ENCODE measurements around the gene DMAP1. TPM values are rescaled to one million over a fixed set of nuclear protein-coding genes. Genes with fewer than 3 reads are reported as not detected.

DMAP1 gene
- total and polyA plus RNA-seq, 9 of the 15 experiments (the other 6 are each of a cell fraction or from before 2014, with no cell fraction given) = 1.5 to 51.2 (median 30.3) TPM

DNA sequence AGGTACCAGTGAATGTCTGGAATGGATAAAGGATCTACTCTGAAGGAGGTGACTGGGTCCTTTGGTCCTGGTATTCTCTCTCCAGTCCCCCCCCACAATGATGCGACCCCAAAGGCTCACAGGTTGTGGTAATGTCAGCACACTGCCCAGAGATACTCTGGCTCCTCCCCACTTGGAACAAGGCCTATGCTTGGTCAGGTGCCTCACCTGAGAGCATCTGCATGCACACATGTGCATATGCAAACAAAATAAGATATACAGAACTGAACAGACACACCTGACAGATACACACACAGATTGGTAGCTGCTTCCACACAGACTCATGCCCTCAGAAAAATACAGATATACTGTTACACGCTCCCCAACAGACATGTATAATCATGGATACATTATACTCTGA lies 33.5 kb downstream of the DMAP1 start:
- DNase-seq (ENCODE audit: extremely low read depth in 1 of 4, low spot score in 3 of 4) = no peak
- 82% methylated on average over 2 of the region's 2 CpGs for WGBS (ENCODE audit: insufficient coverage, low coverage, missing lambda C conversion rate)
- intact Hi-C loops (cut with micrococcal nuclease) (no loop called here), in situ Hi-C loops (cut with MboI) (no loop called here)
- Histone ChIP-seq H3K9ac (ENCODE audit: insufficient read depth in 1 of 2, low read depth in 2 of 2, low read length in 2 of 2) (no peak overlapping the region), H3K36me3 (ENCODE audit: control insufficient read depth, insufficient read depth, low read length) (peaks cover 14% of the 10 kb centered on the region; the same call in 2 of the 3 replicates), H3K79me2 (ENCODE audit: control insufficient read depth, insufficient read depth, low read length) (no peaks in the 10 kb centered on the region), H3K27ac (ENCODE audit: extremely low read depth, low read depth, low read length) (no peak overlapping the region), H3K4me2 (ENCODE audit: insufficient read depth, low read length) (no peak overlapping the region), H3K4me3 (no peak overlapping the region), H4K20me1 (replicated peaks; ENCODE audit: control insufficient read depth, insufficient read depth, low read length) (peaks cover 20% of the 10 kb centered on the region), H3K27me3 (ENCODE audit: control insufficient read depth in 2 of 2, insufficient read depth in 2 of 2, low read length in 2 of 2) (no peaks in the 10 kb centered on the region), H3K9me3 (replicated peaks; ENCODE audit: control insufficient read depth, insufficient read depth, low read depth, low read length) (no peaks in the 10 kb centered on the region), H2AFZ (ENCODE audit: low read depth, low read length) (no peak overlapping the region), H3K4me1 (replicated peaks in 1 of 2; ENCODE audit: control insufficient read depth in 2 of 2, insufficient read depth in 2 of 2, low read length in 2 of 2) (peaks cover 1 to 13% of the 10 kb centered on the region in 2 experiments; a peak in 3 of 5 replicates), H3K9me1 (ENCODE audit: control insufficient read depth, insufficient read depth, low read length) (peaks cover under 1% of the 10 kb centered on the region)
- no peak for ATAC-seq
- FAIRE-seq = no peak
- no TSS peak for BruUV-seq (replicated peaks)
- POLR2A ChIA-PET = interaction anchor here (0.5 to 0.9 kb wide), 3 partner anchors 9 to 255 kb away, joined by 3 to 4 read pairs (median 3); no protein-coding TSS in a partner anchor
- CTCF ChIA-PET (ENCODE audit: low intra/inter-chr PET ratio) = no interaction called here
- TF ChIP-seq NELFE (IDR thresholded peaks at IDR 0.05; ENCODE audit: insufficient read depth, insufficient read length) = no peak
- no peak for TF ChIP-seq ZNF316 (IDR thresholded peaks at IDR 0.05)
- no peak for TF ChIP-seq TAF1 (IDR thresholded peaks at IDR 0.05; ENCODE audit: control insufficient read depth, extremely low read depth, insufficient read depth, low read length, severe bottlenecking)
- TF ChIP-seq, protein P1, sequence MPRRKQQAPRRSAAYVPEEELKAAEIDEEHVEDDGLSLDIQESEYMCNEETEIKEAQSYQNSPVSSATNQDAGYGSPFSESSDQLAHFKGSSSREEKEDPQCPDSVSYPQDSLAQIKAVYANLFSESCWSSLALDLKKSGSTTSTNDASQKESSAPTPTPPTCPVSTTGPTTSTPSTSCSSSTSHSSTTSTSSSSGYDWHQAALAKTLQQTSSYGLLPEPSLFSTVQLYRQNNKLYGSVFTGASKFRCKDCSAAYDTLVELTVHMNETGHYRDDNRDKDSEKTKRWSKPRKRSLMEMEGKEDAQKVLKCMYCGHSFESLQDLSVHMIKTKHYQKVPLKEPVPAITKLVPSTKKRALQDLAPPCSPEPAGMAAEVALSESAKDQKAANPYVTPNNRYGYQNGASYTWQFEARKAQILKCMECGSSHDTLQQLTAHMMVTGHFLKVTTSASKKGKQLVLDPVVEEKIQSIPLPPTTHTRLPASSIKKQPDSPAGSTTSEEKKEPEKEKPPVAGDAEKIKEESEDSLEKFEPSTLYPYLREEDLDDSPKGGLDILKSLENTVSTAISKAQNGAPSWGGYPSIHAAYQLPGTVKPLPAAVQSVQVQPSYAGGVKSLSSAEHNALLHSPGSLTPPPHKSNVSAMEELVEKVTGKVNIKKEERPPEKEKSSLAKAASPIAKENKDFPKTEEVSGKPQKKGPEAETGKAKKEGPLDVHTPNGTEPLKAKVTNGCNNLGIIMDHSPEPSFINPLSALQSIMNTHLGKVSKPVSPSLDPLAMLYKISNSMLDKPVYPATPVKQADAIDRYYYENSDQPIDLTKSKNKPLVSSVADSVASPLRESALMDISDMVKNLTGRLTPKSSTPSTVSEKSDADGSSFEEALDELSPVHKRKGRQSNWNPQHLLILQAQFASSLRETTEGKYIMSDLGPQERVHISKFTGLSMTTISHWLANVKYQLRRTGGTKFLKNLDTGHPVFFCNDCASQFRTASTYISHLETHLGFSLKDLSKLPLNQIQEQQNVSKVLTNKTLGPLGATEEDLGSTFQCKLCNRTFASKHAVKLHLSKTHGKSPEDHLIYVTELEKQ (CRISPR knock-in tag; IDR thresholded peaks at IDR 0.05) = no peak
- TF ChIP-seq KAT7 (CRISPR knock-in tag; IDR thresholded peaks at IDR 0.05; ENCODE audit: borderline replicate concordance) = no peak
- no peak for TF ChIP-seq ZNF347 (CRISPR knock-in tag; IDR thresholded peaks at IDR 0.05; ENCODE audit: low read depth)

Measured in K562 (cell line).